IMR-90 (cell line): Measurements from ENCODE around the gene SHLD1. TPM values are rescaled to one million over a fixed set of nuclear protein-coding genes. Genes with fewer than 3 reads are reported as not detected.

ENCODE experiments used
- ATAC-seq: fragments of 200-7000 bp; cut with Tn5 transposase; 2 replicates; pipeline ENCODE4 v1.9.1; 2020; ENCODE audit warnings: low read depth, mild to moderate bottlenecking, moderate library complexity
- BruUV-seq: library from RNA; stranded (reverse); fragments of 400-500 nt; replicated peaks from 2 replicates; lab custom pipeline; 2021; lab: Mats Ljungman, UMichigan
- CTCF ChIA-PET: fragments of 300-600 bp; formaldehyde crosslinking; extraction: SDS; loops from one replicate; lab custom pipeline; 2021; ENCODE audit warnings: antibody characterized with exemption; lab: Yijun Ruan, JAX
- POLR2A ChIA-PET: fragments of 300-600 bp; sonication (Branson Sonifier 250); formaldehyde crosslinking; loops from one replicate; lab custom pipeline; 2022; ENCODE audit warnings: antibody characterized with exemption; ENCODE audit not compliant: unreplicated experiment; lab: Charles Lee
- DNase-seq: peaks from one replicate; pipeline ENCODE4 v3.0.0; 2013
- H2AFZ ChIP-seq: replicated peaks from 2 replicates; pipeline ENCODE3; 2013; ENCODE audit warnings: low read length, mild to moderate bottlenecking; ENCODE audit not compliant: poor library complexity
- H2AK5ac ChIP-seq: 2 replicates; pipeline ENCODE4 v1.6.1; 2013; ENCODE audit warnings: low read depth, low read length, inconsistent platforms
- H2AK9ac ChIP-seq: replicated peaks from 2 replicates; pipeline ENCODE3; 2013; ENCODE audit warnings: mild to moderate bottlenecking, low read depth, low read length, moderate library complexity; ENCODE audit not compliant: poor library complexity
- H2BK120ac ChIP-seq: 2 replicates; pipeline ENCODE4 v1.6.1; 2013; ENCODE audit warnings: low read depth, low read length, inconsistent platforms
- H2BK15ac ChIP-seq: 3 replicates; pipeline ENCODE4 v1.6.1; 2013; ENCODE audit warnings: low read depth, low read length, inconsistent platforms
- H2BK20ac ChIP-seq: 2 replicates; pipeline ENCODE4 v1.6.1; 2013; ENCODE audit warnings: low read depth, mild to moderate bottlenecking, inconsistent platforms, low read length, moderate library complexity
- H2BK5ac ChIP-seq: 2 replicates; pipeline ENCODE4 v1.6.1; 2013; ENCODE audit warnings: mild to moderate bottlenecking, low read depth, low read length, inconsistent platforms; ENCODE audit not compliant: poor library complexity, severe bottlenecking
- H3K14ac ChIP-seq: replicated peaks from 2 replicates; pipeline ENCODE4 v1.6.1; 2013; ENCODE audit warnings: low read depth, low read length, inconsistent platforms
- H3K18ac ChIP-seq: 2 replicates; pipeline ENCODE4 v1.6.1; 2013; ENCODE audit warnings: low read depth, low read length, control low read depth
- H3K23ac ChIP-seq: 2 replicates; pipeline ENCODE4 v1.6.1; 2013; ENCODE audit warnings: low read depth, low read length, inconsistent platforms
- H3K27ac ChIP-seq: 2 replicates; pipeline ENCODE4 v1.5.1; 2013; ENCODE audit warnings: mild to moderate bottlenecking, control low read depth, low read length; ENCODE audit not compliant: insufficient read depth
- H3K27me3 ChIP-seq: 2 replicates; pipeline ENCODE4 v1.6.1; 2013; ENCODE audit warnings: low read length; ENCODE audit not compliant: control insufficient read depth, insufficient read depth
- H3K36me3 ChIP-seq: 2 replicates; pipeline ENCODE4 v1.6.1; 2013; ENCODE audit warnings: low read length, mixed read lengths; ENCODE audit not compliant: control insufficient read depth, insufficient read depth
- H3K4ac ChIP-seq: 2 replicates; pipeline ENCODE4 v1.6.1; 2013; ENCODE audit warnings: low read depth, low read length, inconsistent platforms
- H3K4me1 ChIP-seq: 2 replicates; pipeline ENCODE4 v1.6.1; 2013; ENCODE audit warnings: low read length, mixed read lengths; ENCODE audit not compliant: control insufficient read depth, insufficient read depth
- H3K4me2 ChIP-seq: 2 replicates; pipeline ENCODE4 v1.6.1; 2013; ENCODE audit warnings: low read depth, mild to moderate bottlenecking, control low read depth, low read length, moderate library complexity
- H3K4me3 ChIP-seq: 2 replicates; pipeline ENCODE4 v1.5.1; 2013; ENCODE audit warnings: low read depth, mild to moderate bottlenecking, control low read depth, low read length, moderate library complexity; ENCODE audit not compliant: insufficient read depth
- H3K56ac ChIP-seq: 2 replicates; pipeline ENCODE4 v1.6.1; 2013; ENCODE audit warnings: low read length, inconsistent platforms; ENCODE audit not compliant: insufficient read depth; ENCODE audit errors: extremely low read depth
- H3K79me1 ChIP-seq, 2 experiments: 2 replicates each; pipeline ENCODE4 v1.6.1; 2013; ENCODE audit warnings: low read length in 2 of 2, inconsistent platforms in 1 of 2, low read depth in 1 of 2
- H3K9ac ChIP-seq: 2 replicates; pipeline ENCODE4 v1.6.1; 2013; ENCODE audit warnings: low read depth, low read length, control low read depth
- H3K9me1 ChIP-seq: 2 replicates; pipeline ENCODE4 v1.6.1; 2013; ENCODE audit warnings: low read length, inconsistent platforms; ENCODE audit not compliant: insufficient read depth
- H3K9me3 ChIP-seq: 2 replicates; pipeline ENCODE4 v1.6.1; 2013; ENCODE audit warnings: low read length; ENCODE audit not compliant: control insufficient read depth, insufficient read depth
- H4K20me1 ChIP-seq: 2 replicates; pipeline ENCODE4 v1.6.1; 2013; ENCODE audit warnings: low read length, inconsistent platforms; ENCODE audit not compliant: insufficient read depth
- H4K5ac ChIP-seq: 2 replicates; pipeline ENCODE4 v1.6.1; 2013; ENCODE audit warnings: mild to moderate bottlenecking, low read depth, low read length, control low read depth
- H4K8ac ChIP-seq, 2 experiments: 2 replicates each; pipeline ENCODE4 v1.6.1; 2013; ENCODE audit warnings: low read depth in 2 of 2, low read length in 2 of 2, control low read depth in 1 of 2, inconsistent platforms in 1 of 2
- H4K91ac ChIP-seq: 2 replicates; pipeline ENCODE4 v1.6.1; 2013; ENCODE audit warnings: low read depth, low read length, inconsistent platforms; ENCODE audit not compliant: insufficient read depth
- BHLHE40 ChIP-seq: fragments of 150-350 bp; IDR thresholded peaks from 2 replicates; pipeline ENCODE4 v1.6.1; 2016; ENCODE audit warnings: mild to moderate bottlenecking, low read depth, low read length
- CTCF ChIP-seq: conservative IDR thresholded peaks from 2 replicates; pipeline ENCODE4 v1.5.1; 2012; ENCODE audit warnings: mild to moderate bottlenecking, low read depth, low read length, improper control_type of control experiment
- MAZ ChIP-seq: IDR thresholded peaks from 2 replicates; pipeline ENCODE4 v1.6.1; 2012; ENCODE audit warnings: low read depth, mild to moderate bottlenecking, low read length, improper control_type of control experiment, moderate library complexity, borderline replicate concordance
- NFE2L2 ChIP-seq: fragments of 150-350 bp; IDR thresholded peaks from 2 replicates; pipeline ENCODE4 v1.6.1; 2016; ENCODE audit warnings: low read depth, mild to moderate bottlenecking, low read length
- RAD21 ChIP-seq: IDR thresholded peaks from 2 replicates; pipeline ENCODE4 v1.6.1; 2012; ENCODE audit warnings: low read length, improper control_type of control experiment
- RCOR1 ChIP-seq: IDR thresholded peaks from 2 replicates; pipeline ENCODE4 v1.6.1; 2012; ENCODE audit warnings: mild to moderate bottlenecking, low read length, improper control_type of control experiment; ENCODE audit not compliant: insufficient replicate concordance
- USF2 ChIP-seq: fragments of 150-350 bp; IDR thresholded peaks from 2 replicates; pipeline ENCODE4 v1.6.1; 2017; ENCODE audit warnings: mild to moderate bottlenecking, antibody characterized with exemption, low read length, low read depth
- WGBS, 2 experiments: methylation state at CpG; one replicate each; pipeline versions ENCODE4 v1.1.5 to v1.1.7; 2013; ENCODE audit warnings: missing lambda C conversion rate in 2 of 2; ENCODE audit not compliant: insufficient read length in 1 of 2; ENCODE audit errors: extremely low coverage in 2 of 2; 5-methylcytosine and 5-hydroxymethylcytosine counted together
- dilution Hi-C: fragments of 300-500 bp; cut with HindIII; formaldehyde crosslinking; loops from one replicate; pipeline ENCODE4 v1.14.3; 2018; ENCODE audit warnings: low sequenced_read_pairs; ENCODE audit not compliant: unreplicated experiment
- in situ Hi-C: fragments of 300-500 bp; cut with MboI; formaldehyde crosslinking; loops from 3 replicates; pipeline ENCODE4 v1.14.3; 2019; ENCODE audit warnings: low sequenced_read_pairs, inconsistent platforms, mixed read lengths
- intact Hi-C: fragments of 100-400 bp; cut with micrococcal nuclease; formaldehyde crosslinking; loops from 2 replicates; pipeline ENCODE4 v1.10.0; 2022
- polyA plus RNA-seq, 3 experiments: library from polyadenylated mRNA; depleted of rRNA; stranded (reverse); fragments of >200 nt; gene quantifications; 2 replicates each; pipeline ENCODE4 v1.2.3, GENCODE V29; 2012; ENCODE audit warnings: low replicate concordance in 1 of 3
- total RNA-seq: library from RNA; depleted of rRNA; stranded (reverse); fragments of >200 nt; gene quantifications from 2 replicates; pipeline ENCODE4 v1.2.3, GENCODE V29; 2012

SHLD1 gene
- total and polyA plus RNA-seq, 2 of the 4 experiments (the other 2 are of a cell fraction), result 2.6 to 3.0 TPM

- no peak overlapping the region for H3K23ac ChIP-seq
- H4K8ac ChIP-seq, result no peak overlapping the region
- no peak overlapping the region for H3K4ac ChIP-seq
- ChIA-PET POLR2A (no interaction called here), CTCF (no interaction called here)
- no peak overlapping the region for H2BK15ac ChIP-seq
- H2AK5ac ChIP-seq, result no peak overlapping the region
- dilution Hi-C loops (loop anchor here (25.0 kb wide), 1 partner anchor 203 kb away; no protein-coding TSS in a partner anchor), in situ Hi-C loops (no loop called here), intact Hi-C loops (loop anchor here (5.0 kb wide), 1 partner anchor 138 kb away; no protein-coding TSS in a partner anchor)
- no peak overlapping the region for H3K4me2 ChIP-seq
- H4K91ac ChIP-seq, result no peak overlapping the region
- ATAC-seq, result no peak
- no peaks in the 10 kb centered on the region for H3K9me1 ChIP-seq
- H2BK20ac ChIP-seq, result no peak overlapping the region
- H3K4me1 ChIP-seq, result peaks cover 9% of the 10 kb centered on the region
- H3K36me3 ChIP-seq, result no peaks in the 10 kb centered on the region
- H3K4me3 ChIP-seq, result no peak overlapping the region
- H2BK120ac ChIP-seq, result no peak overlapping the region
- no peak overlapping the region for H2AFZ ChIP-seq
- WGBS, 2 experiments, result 100% methylated on average over 1 of the region's 2 CpGs; no CpG with 5 or more reads in 1 of the 2 experiments
- no peak overlapping the region for H4K5ac ChIP-seq
- no peaks in the 10 kb centered on the region for H3K9me3 ChIP-seq
- H3K27ac ChIP-seq, result no peak overlapping the region
- TF ChIP-seq NFE2L2 (no peak), CTCF (no peak), MAZ (no peak), USF2 (no peak), RCOR1 (no peak), RAD21 (no peak), BHLHE40 (no peak)
- DNase-seq, result no peak
- no peaks in the 10 kb centered on the region for H3K27me3 ChIP-seq
- no peak overlapping the region for H3K14ac ChIP-seq
- no peak overlapping the region for H2AK9ac ChIP-seq
- H3K18ac ChIP-seq, result no peak overlapping the region
- no peaks in the 10 kb centered on the region for H4K20me1 ChIP-seq
- no peak overlapping the region for H2BK5ac ChIP-seq
- no TSS peak for BruUV-seq
- no peak overlapping the region for H3K56ac ChIP-seq
- no peak overlapping the region for H3K9ac ChIP-seq
- H3K79me1 ChIP-seq, result no peaks in the 10 kb centered on the region; a peak in 1 of 4 replicates
Observed at GRCh38 chr20:5789827-5790226, 39.6 kb downstream of the SHLD1 start.
